ENCODE results near the gene OR2T8.

The OR2T8 gene

DNA sequence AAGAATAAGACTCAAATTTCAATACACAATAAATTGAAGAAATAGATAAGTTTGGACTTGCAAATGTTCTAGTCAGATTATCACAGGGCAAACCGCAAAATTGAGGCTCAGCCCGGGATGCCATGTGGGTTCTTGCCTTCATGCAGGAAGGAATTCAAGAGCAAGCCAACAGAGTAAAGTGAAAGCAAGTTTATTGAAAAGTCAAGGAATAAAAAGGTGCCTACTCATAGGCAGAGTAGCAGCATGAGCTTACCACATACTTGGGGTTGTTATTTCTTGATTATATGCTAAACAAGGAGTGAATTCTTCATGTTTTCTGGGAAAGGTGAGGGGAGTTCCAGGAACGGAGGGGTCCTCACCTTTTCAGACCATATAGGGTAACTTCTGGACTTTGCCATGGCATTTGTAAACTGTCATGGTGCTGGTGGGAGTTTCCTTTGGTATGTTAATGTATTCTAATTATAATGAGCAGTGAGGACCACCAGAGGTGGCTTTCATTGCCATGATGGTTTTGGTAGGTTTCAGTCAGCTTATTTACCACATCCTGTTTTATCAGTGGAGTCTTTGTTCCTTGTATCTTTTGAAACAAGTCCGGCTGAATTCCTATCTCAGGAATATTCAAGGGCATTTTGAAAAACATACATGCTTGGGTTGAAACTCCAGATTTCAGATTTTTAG lies 43.0 kb downstream of the OR2T8 start:
- Histone ChIP-seq H3K27ac (ENCODE audit: low read depth, low read length) (no peak overlapping the region), H3K27me3 (ENCODE audit: insufficient read depth, low read length) (no peaks in the 10 kb centered on the region), H2AFZ (ENCODE audit: low read length, unreplicated experiment) (no peak overlapping the region), H3K4me3 (ENCODE audit: low read depth, low read length) (no peak overlapping the region), H3K4me1 (ENCODE audit: control insufficient read depth, insufficient read depth, low read length, unreplicated experiment) (no peaks in the 10 kb centered on the region), H3K79me2 (ENCODE audit: control insufficient read depth, insufficient read depth, low read length, unreplicated experiment) (no peaks in the 10 kb centered on the region), H3K36me3 (ENCODE audit: insufficient read depth, low read length) (no peaks in the 10 kb centered on the region)

DNA sequence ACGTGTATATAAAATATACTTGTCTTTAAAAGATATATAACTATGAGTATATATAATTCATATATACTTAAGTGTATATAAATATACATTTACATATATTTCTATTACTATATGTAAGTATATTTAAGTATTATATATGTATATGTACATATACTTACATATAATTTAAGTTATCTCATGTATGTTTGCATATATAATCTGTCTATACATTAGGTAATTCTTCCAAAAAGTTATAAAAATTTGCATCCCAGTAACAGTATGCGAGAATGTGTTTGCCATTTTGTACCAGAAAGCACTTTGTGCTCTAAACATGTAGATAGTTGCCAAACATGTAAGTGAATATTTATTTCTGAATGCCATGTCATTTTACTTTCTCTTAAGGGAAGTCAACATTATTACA lies 44.9 kb downstream of the OR2T8 start, which contains the start of gene OR2AK2:
Gene OR2AK2 (plus strand): TSS at position 301 of the 400 bp plus-strand sequence. CDS start 144 bp downstream, outside the sequence.
- Histone ChIP-seq H2AFZ (ENCODE audit: low read length, unreplicated experiment) (no peak within 1 kb of the TSS), H3K4me3 (ENCODE audit: low read depth, low read length) (no peak within 1 kb of the TSS), H3K27ac (ENCODE audit: low read depth, low read length) (no peak within 1 kb of the TSS), H3K4me1 (ENCODE audit: control insufficient read depth, insufficient read depth, low read length, unreplicated experiment) (no peaks in the 10 kb centered on the region), H3K27me3 (ENCODE audit: insufficient read depth, low read length) (no peaks in the 10 kb centered on the region), H3K36me3 (ENCODE audit: insufficient read depth, low read length) (no peaks in the 10 kb centered on the region), H3K79me2 (ENCODE audit: control insufficient read depth, insufficient read depth, low read length, unreplicated experiment) (no peaks in the 10 kb centered on the region)

DNA sequence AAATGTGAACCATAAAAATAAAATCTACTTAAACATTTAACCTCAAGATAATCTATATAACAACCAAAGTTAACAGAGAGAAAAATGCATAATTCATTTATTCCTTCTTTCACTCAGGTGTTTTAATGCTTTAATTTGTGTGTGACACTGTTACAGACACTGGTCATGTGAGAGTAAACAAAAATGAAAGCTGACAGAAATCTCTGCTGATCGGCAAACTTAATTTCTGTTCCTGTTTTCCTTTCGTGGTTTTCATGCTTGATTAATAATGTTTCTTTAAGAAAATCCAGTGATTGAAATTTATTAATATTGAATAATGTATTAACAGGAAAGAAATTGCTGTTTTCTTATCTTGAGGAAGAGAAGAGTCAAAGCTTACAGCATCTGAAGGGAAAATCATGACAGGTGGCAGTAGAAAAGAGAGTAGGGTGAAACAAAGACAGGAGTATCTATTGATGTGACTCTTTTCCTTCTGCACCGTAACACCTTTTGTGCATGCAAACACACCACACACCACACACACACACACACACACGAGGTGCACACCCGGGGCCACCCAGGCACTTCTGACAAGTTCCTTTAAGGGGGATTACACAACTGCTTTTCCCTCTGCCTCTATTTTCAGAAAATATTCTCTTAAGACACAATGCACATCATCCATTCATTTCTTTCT lies 46.6 kb downstream of the OR2T8 start:
- Histone ChIP-seq H3K27me3 (ENCODE audit: insufficient read depth, low read length) (no peaks in the 10 kb centered on the region), H2AFZ (ENCODE audit: low read length, unreplicated experiment) (no peak overlapping the region), H3K79me2 (ENCODE audit: control insufficient read depth, insufficient read depth, low read length, unreplicated experiment) (no peaks in the 10 kb centered on the region), H3K4me3 (ENCODE audit: low read depth, low read length) (no peak overlapping the region), H3K27ac (ENCODE audit: low read depth, low read length) (no peak overlapping the region), H3K4me1 (ENCODE audit: control insufficient read depth, insufficient read depth, low read length, unreplicated experiment) (no peaks in the 10 kb centered on the region), H3K36me3 (ENCODE audit: insufficient read depth, low read length) (no peaks in the 10 kb centered on the region)
